ENCODE measurements around the gene UGT2B7. TPM values are rescaled to one million over a fixed set of nuclear protein-coding genes. Genes with fewer than 3 reads are reported as not detected.

The UGT2B7 gene
- total RNA-seq: 0.78 and 2.7 TPM in 2 replicates

DNA sequence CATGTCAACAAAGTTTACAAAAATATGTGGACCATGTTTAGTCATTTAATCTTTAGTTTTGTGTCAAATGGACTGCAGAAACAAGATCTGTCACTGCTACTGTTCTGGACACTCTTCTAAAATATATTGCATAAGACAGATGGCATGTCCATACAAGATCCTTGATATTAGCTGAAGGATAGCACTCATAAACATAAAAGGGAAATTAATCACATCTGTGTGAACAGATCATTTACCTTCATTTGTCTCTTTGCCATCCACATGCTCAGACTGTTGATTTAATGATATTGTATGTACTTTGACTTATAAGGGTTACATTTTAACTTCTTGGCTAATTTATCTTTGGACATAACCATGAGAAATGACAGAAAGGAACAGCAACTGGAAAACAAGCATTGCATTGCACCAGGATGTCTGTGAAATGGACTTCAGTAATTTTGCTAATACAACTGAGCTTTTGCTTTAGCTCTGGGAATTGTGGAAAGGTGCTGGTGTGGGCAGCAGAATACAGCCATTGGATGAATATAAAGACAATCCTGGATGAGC is at the start of gene UGT2B7:
TSS of gene UGT2B7 (plus strand) at position 364 of the 546 bp plus-strand sequence. CDS start at position 411, 47 bp downstream.

Other genes with a start within 250 kb of the UGT2B7 start
- not detected in 2 replicates for gene UGT2A3, start 144.7 kb upstream of the UGT2B7 start, total RNA-seq
- not detected in 2 replicates for gene UGT2B11, start 118.3 kb downstream of the UGT2B7 start, total RNA-seq
- gene UGT2B28, start 184.0 kb downstream of the UGT2B7 start, total RNA-seq: not detected in 2 replicates